HepG2 (cell line): Measurements from ENCODE around the gene HDAC5. TPM values are rescaled to one million over a fixed set of nuclear protein-coding genes. Genes with fewer than 3 reads are reported as not detected.

Source experiments
- AGO2 ChIP-seq: fragments of 200-400 bp; formaldehyde crosslinking; optimal IDR thresholded peaks from 2 replicates; pipeline ENCODE3; 2017; ENCODE audit warnings: mild to moderate bottlenecking, low read depth, low read length, moderate library complexity
- CBX1 ChIP-seq: IDR thresholded peaks from one replicate; pipeline ENCODE4 v1.6.1; 2016; ENCODE audit warnings: antibody characterized with exemption, low read depth
- CHD4 ChIP-seq: fragments of 200-600 bp; sonication (generic); IDR thresholded peaks from 2 replicates; pipeline ENCODE4 v1.7.0; 2017; ENCODE audit warnings: mild to moderate bottlenecking, low read length, borderline replicate concordance
- DDIT3 ChIP-seq: sonication (generic); formaldehyde crosslinking; IDR thresholded peaks from 2 replicates; pipeline ENCODE4 v1.4.0; 2020; ENCODE audit warnings: mild to moderate bottlenecking, missing genetic modification reagents
- DPF2 ChIP-seq: sonication (generic); formaldehyde crosslinking; IDR thresholded peaks from 2 replicates; pipeline ENCODE4 v1.4.0; 2020; ENCODE audit warnings: mild to moderate bottlenecking, low read depth, missing genetic modification reagents, borderline replicate concordance
- E2F5 ChIP-seq: sonication (generic); formaldehyde crosslinking; conservative IDR thresholded peaks from 2 replicates; pipeline ENCODE4 v1.4.0; 2020; ENCODE audit warnings: missing genetic modification reagents
- FOXA1 ChIP-seq, 2 experiments: fragments of 450-650 bp in 1 of 2; sonication (generic) in 1 of 2; formaldehyde crosslinking in 1 of 2; IDR thresholded peaks; 2 replicates each; pipeline versions ENCODE4 v1.4.0 to v1.6.1; 2016 to 2020; ENCODE audit warnings: missing genetic modification reagents in 1 of 2
- FOXK1 ChIP-seq: sonication (generic); formaldehyde crosslinking; IDR thresholded peaks from 2 replicates; pipeline ENCODE4 v1.4.0; 2020; ENCODE audit warnings: low read depth, missing genetic modification reagents, borderline replicate concordance
- KLF11 ChIP-seq: IDR thresholded peaks from 2 replicates; pipeline ENCODE4 v1.6.1; 2016; ENCODE audit warnings: missing compliant biosample characterization
- MEF2D ChIP-seq: sonication (generic); formaldehyde crosslinking; IDR thresholded peaks from 2 replicates; pipeline ENCODE4 v1.5.1; 2020; ENCODE audit warnings: mild to moderate bottlenecking, missing genetic modification reagents
- MIER2 ChIP-seq: IDR thresholded peaks from 2 replicates; pipeline ENCODE4 v1.6.1; 2016; ENCODE audit warnings: missing biosample characterization, missing genetic modification reagents
- MYPOP ChIP-seq: sonication (generic); formaldehyde crosslinking; IDR thresholded peaks from 2 replicates; pipeline ENCODE4 v1.8.1; 2023; ENCODE audit warnings: mild to moderate bottlenecking, moderate library complexity, missing genetic modification reagents
- REST ChIP-seq, 2 experiments: IDR thresholded peaks; 2 replicates each; pipeline ENCODE4 v1.6.1; 2011 to 2012; ENCODE audit warnings: low read length in 2 of 2, borderline replicate concordance in 1 of 2, low read depth in 1 of 2, mild to moderate bottlenecking in 1 of 2, moderate library complexity in 1 of 2
- SIX1 ChIP-seq: sonication (generic); formaldehyde crosslinking; IDR thresholded peaks from 2 replicates; pipeline ENCODE4 v1.4.0; 2020; ENCODE audit warnings: missing genetic modification reagents, borderline replicate concordance
- SPEN ChIP-seq: sonication (generic); formaldehyde crosslinking; IDR thresholded peaks from 2 replicates; pipeline ENCODE4 v1.5.1; 2020; ENCODE audit warnings: low read depth, mild to moderate bottlenecking, missing genetic modification reagents
- STAG1 ChIP-seq: sonication (generic); formaldehyde crosslinking; IDR thresholded peaks from 2 replicates; pipeline ENCODE4 v1.4.0; 2020; ENCODE audit warnings: missing genetic modification reagents
- ZBTB3 ChIP-seq: sonication (generic); formaldehyde crosslinking; IDR thresholded peaks from 2 replicates; pipeline ENCODE4 v1.4.0; 2020; ENCODE audit warnings: low read depth, mild to moderate bottlenecking, moderate library complexity, missing genetic modification reagents, borderline replicate concordance
- ZNF20 ChIP-seq: sonication (generic); formaldehyde crosslinking; IDR thresholded peaks from 2 replicates; pipeline ENCODE4 v1.4.0; 2020; ENCODE audit warnings: mild to moderate bottlenecking, moderate library complexity, missing genetic modification reagents
- ZNF354B ChIP-seq: sonication (generic); formaldehyde crosslinking; IDR thresholded peaks from 2 replicates; pipeline ENCODE4 v1.8.0; 2022; ENCODE audit warnings: mild to moderate bottlenecking, missing genetic modification reagents
- ZNF556 ChIP-seq: sonication (generic); formaldehyde crosslinking; IDR thresholded peaks from 2 replicates; pipeline ENCODE4 v1.4.0; 2020; ENCODE audit warnings: mild to moderate bottlenecking, missing genetic modification reagents, borderline replicate concordance
- ZNF614 ChIP-seq: IDR thresholded peaks from 2 replicates; pipeline ENCODE4 v1.6.1; 2018; ENCODE audit warnings: missing biosample characterization, missing genetic modification reagents, inconsistent platforms, borderline replicate concordance
- ZNF761 ChIP-seq: sonication (generic); formaldehyde crosslinking; conservative IDR thresholded peaks from 2 replicates; pipeline ENCODE4 v1.4.0; 2020; ENCODE audit warnings: mild to moderate bottlenecking, missing genetic modification reagents
- ZNF768 ChIP-seq: sonication (generic); formaldehyde crosslinking; IDR thresholded peaks from 2 replicates; pipeline ENCODE4 v1.4.0; 2020; ENCODE audit warnings: missing genetic modification reagents
- polyA plus RNA-seq, 8 experiments: library from polyadenylated mRNA; depleted of rRNA in 3 of 8; stranded (reverse) in 7 of 8; unstranded in 1 of 8; fragments of >200 nt; fragmentation: Illumina TruSeq in 4 of 8; extraction: Trizol in 4 of 8; gene quantifications; 2 replicates each; pipeline versions ENCODE4 v1.2.1 to v1.2.3, GENCODE V29; 2011 to 2016; ENCODE audit warnings: low read depth in 4 of 8, missing spikeins in 1 of 8, mixed read lengths in 1 of 8; ENCODE audit not compliant: insufficient read depth in 1 of 8
- total RNA-seq, 5 experiments: library from RNA; depleted of rRNA; stranded (reverse); fragments of >200 nt; fragmentation: Illumina TruSeq; extraction: Trizol; gene quantifications; 2 replicates each; pipeline ENCODE4 v1.2.3, GENCODE V29; 2016; ENCODE audit warnings: low read depth in 1 of 5

Gene HDAC5
- total and polyA plus RNA-seq, 2 of the 13 experiments (the other 11 are each of a cell fraction or from before 2014, with no cell fraction given) = 46.4 to 85.4 TPM

GRCh38 chr17:44108440-44109311 lies 14.8 kb downstream of the HDAC5 start (continued):
- peak; percentile 100 for TF ChIP-seq MEF2D (CRISPR knock-in tag)
- TF ChIP-seq ZNF761 (CRISPR knock-in tag) = peak; percentile 94
- TF ChIP-seq SPEN (CRISPR knock-in tag) = peak; percentile 78; the same call in 1 of the 2 replicates
- peak; percentile 91; the same call in 1 of the 2 replicates for TF ChIP-seq ZNF614
- TF ChIP-seq ZNF768 (CRISPR knock-in tag) = peak; percentile 34
- no peak for TF ChIP-seq E2F5 (CRISPR knock-in tag)
- peak; percentile 65 for TF ChIP-seq AGO2
- no peak for TF ChIP-seq ZNF20
- no peak for TF ChIP-seq DDIT3 (CRISPR knock-in tag)
- peak; percentile 89 for TF ChIP-seq DPF2 (CRISPR knock-in tag)
- TF ChIP-seq FOXK1 (CRISPR knock-in tag) = peak; percentile 96
- TF ChIP-seq KLF11 (CRISPR knock-in tag) = peak; percentile 90
- peak; percentile 74; the same call in 1 of the 2 replicates for TF ChIP-seq CHD4
- peak; percentile 59; the same call in 1 of the 2 replicates for TF ChIP-seq FOXA1 (IDR thresholded peaks at IDR 0.05)
- peak; percentile 52; the same call in 1 of the 2 replicates for TF ChIP-seq FOXA1 (CRISPR knock-in tag; IDR thresholded peaks at IDR 0.05)
- 0 out of 2 replicates have a peak, but pooled peaks have one; percentile 88 for TF ChIP-seq ZBTB3
- peak; percentile 52 for TF ChIP-seq CBX1
- TF ChIP-seq REST (IDR thresholded peaks at IDR 0.05; ENCODE audit: borderline replicate concordance in 1 of 2, low read depth in 1 of 2, low read length in 2 of 2) = peak in 1 of 2 experiments; percentile 51; a peak in 1 of 4 replicates
- TF ChIP-seq MYPOP (CRISPR knock-in tag) = peak; percentile 73
- TF ChIP-seq ZNF354B (CRISPR knock-in tag) = 0 out of 2 replicates have a peak, but pooled peaks have one; percentile 26
- peak; percentile 34; the same call in 1 of the 2 replicates for TF ChIP-seq MIER2 (CRISPR knock-in tag)
- TF ChIP-seq STAG1 (CRISPR knock-in tag) = no peak; the same call in 1 of the 2 replicates
- peak; percentile 50; the same call in 1 of the 2 replicates for TF ChIP-seq SIX1 (CRISPR knock-in tag)
- TF ChIP-seq ZNF556 (CRISPR knock-in tag) = peak; percentile 98; the same call in 1 of the 2 replicates
